GM12801 (cell line): Measurements from ENCODE around the gene FRRS1L.

ENCODE experiments used
- TF ChIP-seq, protein P1 (sequence below): IDR thresholded peaks from one replicate; pipeline ENCODE4 v1.5.1; 2011; ENCODE audit warnings: control low read depth; ENCODE audit not compliant: insufficient read length; ENCODE audit errors: extremely low read depth

Gene FRRS1L

DNA sequence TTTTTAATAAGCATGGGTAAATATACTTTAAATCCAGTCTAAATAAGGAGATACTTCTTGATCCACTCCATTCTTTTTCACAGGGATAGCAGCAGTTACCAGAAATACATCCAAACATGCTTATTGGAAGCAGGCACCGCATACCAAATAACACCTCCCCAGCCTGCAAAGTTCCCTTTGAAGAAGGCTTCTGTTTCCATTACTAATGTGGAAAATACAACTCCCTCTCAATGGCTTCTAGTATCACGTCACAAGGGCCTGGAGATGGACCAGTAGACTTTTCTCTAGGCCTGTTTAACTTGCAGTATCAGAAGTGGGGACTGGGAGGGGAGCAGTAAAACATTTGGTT is 68.1 kb downstream of the FRRS1L start:
- TF ChIP-seq, protein P1, sequence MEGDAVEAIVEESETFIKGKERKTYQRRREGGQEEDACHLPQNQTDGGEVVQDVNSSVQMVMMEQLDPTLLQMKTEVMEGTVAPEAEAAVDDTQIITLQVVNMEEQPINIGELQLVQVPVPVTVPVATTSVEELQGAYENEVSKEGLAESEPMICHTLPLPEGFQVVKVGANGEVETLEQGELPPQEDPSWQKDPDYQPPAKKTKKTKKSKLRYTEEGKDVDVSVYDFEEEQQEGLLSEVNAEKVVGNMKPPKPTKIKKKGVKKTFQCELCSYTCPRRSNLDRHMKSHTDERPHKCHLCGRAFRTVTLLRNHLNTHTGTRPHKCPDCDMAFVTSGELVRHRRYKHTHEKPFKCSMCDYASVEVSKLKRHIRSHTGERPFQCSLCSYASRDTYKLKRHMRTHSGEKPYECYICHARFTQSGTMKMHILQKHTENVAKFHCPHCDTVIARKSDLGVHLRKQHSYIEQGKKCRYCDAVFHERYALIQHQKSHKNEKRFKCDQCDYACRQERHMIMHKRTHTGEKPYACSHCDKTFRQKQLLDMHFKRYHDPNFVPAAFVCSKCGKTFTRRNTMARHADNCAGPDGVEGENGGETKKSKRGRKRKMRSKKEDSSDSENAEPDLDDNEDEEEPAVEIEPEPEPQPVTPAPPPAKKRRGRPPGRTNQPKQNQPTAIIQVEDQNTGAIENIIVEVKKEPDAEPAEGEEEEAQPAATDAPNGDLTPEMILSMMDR, result no peak

DNA sequence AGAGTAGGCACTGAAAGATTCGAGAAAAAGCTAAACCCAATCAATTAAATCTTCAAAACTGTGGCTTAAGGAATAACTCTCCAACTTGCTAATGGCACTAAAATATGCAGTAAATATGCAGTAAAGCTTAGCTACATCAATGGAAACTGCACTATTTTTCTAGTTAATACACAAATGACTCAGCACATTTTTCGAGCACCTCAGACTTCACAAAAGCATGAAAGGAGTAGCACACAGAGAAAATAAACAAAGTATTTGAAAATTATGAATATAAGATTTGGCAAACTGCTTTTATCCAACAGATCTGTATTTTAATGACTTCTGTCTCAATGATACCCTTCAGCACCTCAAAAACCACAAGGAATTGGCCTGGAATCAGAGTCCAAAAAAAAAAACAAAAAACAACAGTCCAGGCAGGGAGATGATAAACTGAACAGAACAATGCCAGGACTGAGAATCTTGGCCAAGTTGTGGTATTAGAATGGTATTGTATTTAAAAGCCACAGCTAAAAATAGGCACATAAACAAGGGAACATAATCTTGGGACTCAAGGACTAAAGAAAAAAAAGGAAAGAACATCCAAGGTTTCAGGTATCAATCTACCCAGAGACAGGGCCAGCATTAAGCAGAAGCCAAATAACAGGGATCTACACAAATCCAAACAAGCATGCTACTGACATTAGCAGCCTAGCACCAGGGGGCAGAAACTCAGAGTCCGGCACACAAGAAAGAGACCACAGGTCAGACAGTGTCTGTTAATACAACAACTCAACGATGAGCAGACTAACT is 68.7 kb downstream of the FRRS1L start:
- TF ChIP-seq, protein P1, result no peak

DNA sequence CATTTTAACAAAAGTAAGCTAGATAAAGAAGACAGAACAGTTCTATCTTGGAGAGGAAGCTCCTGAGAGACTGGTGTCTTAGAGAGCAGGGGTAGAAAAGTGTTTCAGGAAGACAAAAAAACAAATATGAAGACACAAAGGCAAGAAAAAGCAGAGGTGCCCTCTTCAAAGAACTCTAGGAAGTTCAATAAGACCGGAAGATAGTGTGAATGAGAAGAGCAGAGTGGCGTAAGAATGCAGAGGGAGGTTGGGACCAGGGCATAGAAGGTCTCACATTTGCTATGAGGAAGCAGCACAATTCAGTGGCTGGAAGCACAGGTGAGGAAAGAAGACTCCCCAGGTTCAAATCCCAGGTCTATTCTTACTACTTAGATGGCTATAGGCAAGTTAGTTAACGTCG is 69.9 kb downstream of the FRRS1L start:
- TF ChIP-seq, protein P1, result no peak

DNA sequence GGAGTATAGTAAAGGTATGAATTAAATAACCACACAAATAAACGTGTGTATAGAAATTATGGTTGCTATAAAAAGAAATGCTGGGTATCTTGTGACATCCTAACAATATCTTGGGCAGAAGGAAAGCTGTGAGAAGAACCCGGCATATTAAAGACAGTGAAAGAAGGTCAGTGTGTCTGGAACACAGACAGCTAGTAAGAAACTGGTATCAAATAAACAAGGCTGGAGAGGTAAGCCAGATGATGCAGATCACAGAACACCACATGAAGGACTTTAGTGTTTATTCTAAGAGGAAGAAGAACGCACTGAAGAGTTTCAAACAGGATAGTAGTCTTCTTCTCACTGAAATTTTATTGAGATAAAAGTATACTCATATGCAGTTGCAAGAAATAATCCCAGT is 71.7 kb downstream of the FRRS1L start:
- TF ChIP-seq, protein P1, result no peak

DNA sequence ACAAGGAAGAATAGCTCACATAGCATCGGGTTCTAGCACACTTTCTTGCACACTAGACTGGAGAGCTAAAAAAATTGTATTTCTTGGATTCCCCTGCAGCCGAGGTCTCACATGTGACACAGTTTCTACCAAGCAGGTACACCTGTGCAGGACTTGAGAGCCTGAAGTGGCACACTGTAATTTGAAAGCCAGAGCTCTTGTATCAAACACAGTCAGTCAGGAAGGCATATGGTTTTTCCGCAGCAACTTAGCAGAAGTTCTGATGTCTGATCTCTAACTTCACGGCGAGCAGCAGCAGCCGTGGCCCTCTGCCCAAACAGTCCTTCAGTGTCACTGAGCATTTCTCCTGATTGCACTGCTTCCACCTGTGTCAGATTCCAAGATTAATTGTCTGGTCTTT is 72.8 kb downstream of the FRRS1L start:
- TF ChIP-seq, protein P1, result no peak

DNA sequence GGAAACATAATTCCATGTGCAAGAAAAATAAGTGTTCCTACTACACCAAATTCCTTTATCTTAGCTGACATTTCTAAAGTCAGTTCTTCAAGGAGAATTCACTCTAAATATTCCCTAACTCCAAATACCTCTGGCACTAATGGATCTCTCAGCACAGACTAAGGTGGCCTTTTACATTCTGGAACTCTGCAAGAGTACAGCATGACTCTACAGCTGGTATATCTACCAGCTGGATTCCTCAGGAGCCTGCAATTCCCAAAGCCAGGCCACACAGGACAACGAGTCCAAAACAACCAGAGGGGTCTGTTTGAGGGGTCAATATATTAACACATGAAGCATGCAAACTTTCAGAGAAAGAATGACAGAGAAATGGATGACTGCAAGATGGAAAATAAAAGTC is 74.5 kb downstream of the FRRS1L start:
- TF ChIP-seq, protein P1, result no peak

DNA sequence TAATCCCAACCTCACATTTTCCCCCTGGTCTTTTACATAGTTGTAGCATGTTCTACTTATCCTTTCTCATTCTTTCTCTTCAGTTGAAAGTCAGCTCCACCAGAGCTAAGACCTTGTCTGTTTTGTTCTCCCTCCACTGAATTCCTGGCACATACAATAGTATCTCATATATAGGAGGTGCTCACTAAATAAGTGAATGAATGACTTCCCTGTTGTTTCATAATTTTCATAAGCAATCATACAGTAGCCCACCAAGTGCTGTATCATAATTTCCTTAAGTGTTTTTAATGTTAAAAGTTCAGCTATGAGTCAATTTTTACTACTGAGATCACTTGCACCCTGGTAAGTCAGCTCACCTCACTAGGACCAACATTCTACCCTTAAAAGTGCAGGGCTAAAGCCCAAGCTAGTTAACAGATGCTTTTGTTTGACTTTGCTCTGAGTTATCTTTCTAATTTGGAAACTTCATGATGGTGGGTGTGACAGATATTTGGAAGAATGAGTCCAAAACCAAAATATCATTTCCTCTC is 74.9 kb downstream of the FRRS1L start:
- TF ChIP-seq, protein P1, result no peak

DNA sequence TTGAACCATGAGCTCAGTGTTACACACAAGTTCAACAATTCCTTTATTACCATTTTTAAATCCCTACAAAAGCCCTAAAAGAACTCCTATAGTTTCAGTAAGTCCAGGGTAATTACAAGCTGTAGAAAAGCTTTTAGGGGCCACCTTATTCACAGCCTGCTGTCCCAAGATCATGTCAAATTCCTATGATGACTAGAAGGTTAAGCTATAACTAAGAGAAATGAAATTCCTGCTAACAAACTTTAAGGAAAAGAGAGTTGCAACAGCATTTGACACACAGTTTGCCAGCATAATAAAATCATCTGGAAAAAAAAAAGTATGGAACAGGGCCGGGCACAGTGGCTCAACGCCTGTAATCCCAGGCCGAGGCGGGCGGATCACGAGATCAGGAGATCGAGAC is 78.8 kb downstream of the FRRS1L start:
- TF ChIP-seq, protein P1, result no peak
